GM06990 (cell line): ENCODE measurements around the gene MDM2.

Experiments used
- DNase-seq: peaks from one replicate; pipeline ENCODE4 v3.0.0-alpha.2; 2011; ENCODE audit not compliant: insufficient read length; ENCODE audit errors: extremely low read depth
- H3K27me3 ChIP-seq: replicated peaks from 2 replicates; pipeline ENCODE4 v1.6.0; 2011; ENCODE audit warnings: low read length; ENCODE audit not compliant: control insufficient read depth, insufficient read depth
- H3K36me3 ChIP-seq: 2 replicates; pipeline ENCODE4 v1.5.1; 2011; ENCODE audit warnings: low read length; ENCODE audit not compliant: control insufficient read depth, insufficient read depth
- H3K4me3 ChIP-seq: replicated peaks from 2 replicates; pipeline ENCODE4 v1.5.1; 2011; ENCODE audit warnings: low read depth, mild to moderate bottlenecking, control low read depth, low read length
- CTCF ChIP-seq: IDR thresholded peaks from 2 replicates; pipeline ENCODE4 v1.5.1; 2011; ENCODE audit warnings: low read length, control low read depth, mild to moderate bottlenecking, inconsistent platforms; ENCODE audit not compliant: insufficient read depth, poor library complexity, severe bottlenecking

Gene MDM2

DNA sequence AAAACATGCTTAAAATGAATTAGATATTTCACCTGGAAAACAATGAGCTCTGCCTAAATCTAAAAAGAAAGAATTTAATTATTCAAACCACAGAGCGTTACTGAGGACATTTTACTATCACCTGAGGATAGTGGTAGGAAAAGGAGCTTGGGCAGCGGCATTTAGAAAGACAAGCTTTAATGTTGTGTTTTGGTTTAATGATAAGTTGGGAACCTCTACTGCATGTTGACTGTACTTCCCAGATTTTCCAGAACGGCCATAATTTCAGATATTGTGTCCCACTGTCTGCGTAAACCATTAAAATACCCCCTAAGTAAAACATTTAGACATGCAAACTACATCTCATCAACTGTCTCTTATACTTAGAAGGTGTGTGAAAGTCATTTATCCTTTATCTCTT is 69.6 kb downstream of the MDM2 start:
- Histone ChIP-seq H3K36me3 (no peaks in the 10 kb centered on the region), H3K4me3 (no peak overlapping the region), H3K27me3 (no peaks in the 10 kb centered on the region)
- no peak for DNase-seq
- no peak for TF ChIP-seq CTCF

- no peak for DNase-seq
- H3K27me3 ChIP-seq = no peaks in the 10 kb centered on the region
- TF ChIP-seq CTCF = no peak
- H3K36me3 ChIP-seq = no peaks in the 10 kb centered on the region
- no peak overlapping the region for H3K4me3 ChIP-seq
These were observed 70.3 kb downstream of the MDM2 start for GRCh38 chr12:68878283-68878682.

- H3K36me3 ChIP-seq = no peaks in the 10 kb centered on the region
- no peak for DNase-seq
- no peak overlapping the region for H3K4me3 ChIP-seq
- H3K27me3 ChIP-seq = no peaks in the 10 kb centered on the region
- TF ChIP-seq CTCF = no peak
These were observed 70.9 kb downstream of the MDM2 start for GRCh38 chr12:68878846-68879245.

DNA sequence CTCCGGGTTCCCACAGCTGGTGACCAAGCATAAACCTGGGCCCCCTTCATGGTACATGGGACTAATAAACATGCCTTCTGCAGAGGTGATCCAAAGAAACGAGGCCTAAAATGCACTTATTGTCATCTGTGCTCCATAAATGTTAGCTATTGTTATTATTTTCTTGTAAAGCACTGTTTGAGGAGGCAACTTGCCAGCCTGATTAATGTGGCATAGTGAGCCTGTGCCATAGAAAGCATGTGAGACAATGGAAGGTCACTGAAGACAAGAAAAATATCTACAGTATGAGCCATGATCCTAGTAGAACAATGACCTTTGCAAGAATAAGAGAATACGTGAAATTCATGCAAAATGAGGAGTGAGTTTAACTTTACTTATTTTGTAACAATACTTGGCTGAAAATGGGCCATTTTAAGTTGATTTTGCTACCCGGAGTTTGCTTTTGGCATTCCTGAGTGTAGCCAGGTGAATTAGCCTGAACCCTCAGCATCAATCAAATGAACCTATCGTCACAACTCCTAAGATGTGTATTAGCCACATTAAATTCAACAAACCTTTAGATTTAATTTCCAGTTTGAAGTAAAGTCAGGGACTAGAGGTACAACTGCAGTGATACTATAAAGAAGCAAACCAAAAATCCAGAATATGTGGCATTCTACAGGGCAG is 72.8 kb downstream of the MDM2 start:
- no peak for TF ChIP-seq CTCF
- no peak for DNase-seq

DNA sequence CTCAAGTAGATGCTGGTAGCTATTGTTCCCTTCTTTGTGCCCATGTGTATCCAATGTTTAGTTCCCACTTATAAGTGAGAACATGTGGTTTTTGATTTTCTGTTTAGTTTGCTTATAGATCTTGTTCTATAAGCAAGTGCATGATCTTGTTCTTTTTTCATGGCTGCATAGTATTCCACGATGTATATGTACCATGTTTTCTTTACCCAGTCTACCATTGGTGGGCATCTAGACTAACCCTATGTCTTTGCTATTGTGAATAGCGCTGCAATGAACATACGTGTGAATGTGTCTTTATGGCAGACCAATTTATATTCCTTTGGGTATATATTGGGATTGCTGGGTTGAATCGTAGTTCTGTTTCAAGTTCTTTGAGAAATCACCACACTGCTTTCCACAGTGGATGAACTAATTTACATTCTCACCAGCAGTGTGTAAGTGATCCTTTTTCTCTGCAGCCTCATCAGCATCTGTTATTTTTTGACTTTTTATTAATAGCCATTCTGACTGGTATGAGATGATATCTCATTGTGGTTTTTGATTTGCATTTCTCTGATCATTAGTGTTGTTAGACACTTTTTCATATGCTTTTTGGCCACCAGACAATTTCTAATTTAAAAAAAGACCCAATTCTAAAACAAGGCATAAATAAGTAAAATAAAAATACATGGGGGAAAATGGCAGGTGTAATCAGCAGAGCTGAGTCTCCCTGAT is 74.4 kb downstream of the MDM2 start:
- Histone ChIP-seq H3K36me3 (no peaks in the 10 kb centered on the region), H3K27me3 (no peaks in the 10 kb centered on the region; the same call in 1 of the 2 replicates), H3K4me3 (no peak overlapping the region)
- TF ChIP-seq CTCF = no peak
- DNase-seq = no peak

More for the DNA sequence above, 72.8 kb downstream of the MDM2 start:
- H3K4me3 ChIP-seq = no peak overlapping the region
- H3K27me3 ChIP-seq = no peaks in the 10 kb centered on the region; the same call in 1 of the 2 replicates
- no peaks in the 10 kb centered on the region for H3K36me3 ChIP-seq
